Uterus (tissue), 2 donors: ENCODE data around the gene NELL1.

Experiments used
- CTCF ChIP-seq, 4 experiments: fragments of 200-600 bp in 2 of 4; fragments of 450-650 bp in 2 of 4; sonication (generic) in 2 of 4; IDR thresholded peaks; one replicate each; pipeline ENCODE4 v1.5.1; 2016 to 2019; ENCODE audit warnings: antibody characterized with exemption in 4 of 4, mild to moderate bottlenecking in 2 of 4, moderate library complexity in 1 of 4
- POLR2A ChIP-seq, 2 donors: fragments of 450-650 bp; IDR thresholded peaks; one replicate each; pipeline ENCODE4 v1.6.1; 2016; ENCODE audit warnings: antibody characterized with exemption in 2 of 2, mild to moderate bottlenecking in 1 of 2, moderate library complexity in 1 of 2

GRCh38 chr11:20824773-20825172 is 155.4 kb downstream of the NELL1 start:
- TF ChIP-seq CTCF (IDR thresholded peaks at IDR 0.05) (no peak), POLR2A (IDR thresholded peaks at IDR 0.05) (no peak)
